Neural progenitor cell (in vitro differentiated cells): ENCODE results near the gene UACA. TPM values are rescaled to one million over a fixed set of nuclear protein-coding genes. Genes with fewer than 3 reads are reported as not detected.

Experiments used
- DNase-seq: peaks from one replicate; pipeline ENCODE4 v3.0.0-alpha.2; 2016; ENCODE audit warnings: low spot score
- H2AFZ ChIP-seq: fragments of 200-600 bp; sonication (generic); replicated peaks from 2 replicates; pipeline ENCODE4 v1.6.1; 2016; ENCODE audit warnings: antibody characterized with exemption
- H3F3A ChIP-seq: fragments of 200-600 bp; sonication (generic); 2 replicates; pipeline ENCODE4 v1.6.1; 2016; ENCODE audit warnings: antibody characterized with exemption, low read depth
- H3K27ac ChIP-seq: fragments of 200-600 bp; sonication (generic); 2 replicates; pipeline ENCODE4 v1.5.1; 2016; ENCODE audit warnings: mild to moderate bottlenecking
- H3K27me3 ChIP-seq: fragments of 200-600 bp; sonication (generic); 2 replicates; pipeline ENCODE4 v1.6.1; 2016; ENCODE audit warnings: mild to moderate bottlenecking, moderate library complexity
- H3K36me3 ChIP-seq: fragments of 200-600 bp; sonication (generic); 2 replicates; pipeline ENCODE4 v1.5.1; 2016
- H3K4me1 ChIP-seq: fragments of 200-600 bp; sonication (generic); 2 replicates; pipeline ENCODE4 v1.6.1; 2016; ENCODE audit warnings: mixed run types
- H3K4me2 ChIP-seq: fragments of 200-600 bp; sonication (generic); 2 replicates; pipeline ENCODE4 v1.6.1; 2016
- H3K4me3 ChIP-seq: fragments of 200-600 bp; sonication (generic); 2 replicates; pipeline ENCODE4 v1.5.1; 2016
- H3K79me2 ChIP-seq: fragments of 200-600 bp; sonication (generic); 2 replicates; pipeline ENCODE4 v1.6.1; 2016; ENCODE audit warnings: low read depth
- H3K9ac ChIP-seq: fragments of 200-600 bp; sonication (generic); 2 replicates; pipeline ENCODE4 v1.6.1; 2016
- H3K9me3 ChIP-seq: fragments of 200-600 bp; sonication (generic); 2 replicates; pipeline ENCODE4 v1.5.1; 2016; ENCODE audit warnings: low read depth
- H4K20me1 ChIP-seq: fragments of 200-600 bp; sonication (generic); 2 replicates; pipeline ENCODE4 v1.6.1; 2016; ENCODE audit warnings: low read depth
- H3K27ac Mint-ChIP-seq: 3 replicates; pipeline ENCODE4 v1.8.0; 2021; ENCODE audit warnings: mixed read lengths
- H3K27me3 Mint-ChIP-seq: 2 replicates; pipeline ENCODE4 v1.8.0; 2022; ENCODE audit warnings: low read depth, mild to moderate bottlenecking, inconsistent platforms, moderate library complexity, mixed read lengths; ENCODE audit not compliant: insufficient read depth
- H3K36me3 Mint-ChIP-seq: 3 replicates; pipeline ENCODE4 v1.8.0; 2021; ENCODE audit warnings: mixed read lengths
- H3K4me1 Mint-ChIP-seq: 3 replicates; pipeline ENCODE4 v1.8.0; 2021; ENCODE audit warnings: mixed read lengths
- H3K4me3 Mint-ChIP-seq: 3 replicates; pipeline ENCODE4 v1.8.0; 2021; ENCODE audit warnings: mild to moderate bottlenecking, moderate library complexity, mixed read lengths
- H3K9me3 Mint-ChIP-seq: 3 replicates; pipeline ENCODE4 v1.8.0; 2020; ENCODE audit warnings: mixed read lengths
- EZH2 ChIP-seq: fragments of 200-600 bp; sonication (generic); IDR thresholded peaks from 2 replicates; pipeline ENCODE4 v1.6.1; 2017; ENCODE audit warnings: antibody characterized with exemption, mild to moderate bottlenecking, moderate library complexity
- EZH2phosphoT487 ChIP-seq: fragments of 200-600 bp; sonication (generic); IDR thresholded peaks from 2 replicates; pipeline ENCODE4 v1.6.1; 2017; ENCODE audit warnings: antibody characterized with exemption
- total RNA-seq: library from RNA; depleted of rRNA; stranded (reverse); fragments of >200 nt; gene quantifications from 2 replicates; pipeline ENCODE4 v1.2.3, GENCODE V29; 2015; ENCODE audit warnings: low replicate concordance
- TF ChIP-seq, protein P1 (sequence below): fragments of 200-600 bp; sonication (generic); IDR thresholded peaks from 2 replicates; pipeline ENCODE4 v1.5.1; 2017; ENCODE audit warnings: antibody characterized with exemption, mild to moderate bottlenecking

UACA gene
- total RNA-seq, 1 donor from 2014 or later: 70.0 TPM

GRCh38 chr15:70690491-70691276 is 72.7 kb downstream of the UACA start:
- H3K9me3 ChIP-seq: no peaks in the 10 kb centered on the region
- H3K36me3 ChIP-seq: no peaks in the 10 kb centered on the region
- H3K4me3 ChIP-seq: no peak overlapping the region
- H3K4me1 Mint-ChIP-seq: no peaks in the 10 kb centered on the region
- H3K9ac ChIP-seq: no peak overlapping the region
- H3K4me2 ChIP-seq: no peak overlapping the region
- no peak overlapping the region for H2AFZ ChIP-seq
- no peak for DNase-seq
- no peak overlapping the region for H3K4me3 Mint-ChIP-seq
- no peak overlapping the region for H3K27ac Mint-ChIP-seq
- peaks cover 21% of the 10 kb centered on the region for H3K4me1 ChIP-seq
- no peaks in the 10 kb centered on the region for H3K9me3 Mint-ChIP-seq
- peaks cover 2% of the 10 kb centered on the region for H3F3A ChIP-seq
- H3K27me3 Mint-ChIP-seq: no peaks in the 10 kb centered on the region
- no peak overlapping the region for H3K27ac ChIP-seq
- H3K27me3 ChIP-seq: no peaks in the 10 kb centered on the region
- H3K36me3 Mint-ChIP-seq: peaks cover 2% of the 10 kb centered on the region
- H4K20me1 ChIP-seq: no peaks in the 10 kb centered on the region
- TF ChIP-seq EZH2phosphoT487 (no peak), EZH2 (no peak)
- TF ChIP-seq, protein P1, sequence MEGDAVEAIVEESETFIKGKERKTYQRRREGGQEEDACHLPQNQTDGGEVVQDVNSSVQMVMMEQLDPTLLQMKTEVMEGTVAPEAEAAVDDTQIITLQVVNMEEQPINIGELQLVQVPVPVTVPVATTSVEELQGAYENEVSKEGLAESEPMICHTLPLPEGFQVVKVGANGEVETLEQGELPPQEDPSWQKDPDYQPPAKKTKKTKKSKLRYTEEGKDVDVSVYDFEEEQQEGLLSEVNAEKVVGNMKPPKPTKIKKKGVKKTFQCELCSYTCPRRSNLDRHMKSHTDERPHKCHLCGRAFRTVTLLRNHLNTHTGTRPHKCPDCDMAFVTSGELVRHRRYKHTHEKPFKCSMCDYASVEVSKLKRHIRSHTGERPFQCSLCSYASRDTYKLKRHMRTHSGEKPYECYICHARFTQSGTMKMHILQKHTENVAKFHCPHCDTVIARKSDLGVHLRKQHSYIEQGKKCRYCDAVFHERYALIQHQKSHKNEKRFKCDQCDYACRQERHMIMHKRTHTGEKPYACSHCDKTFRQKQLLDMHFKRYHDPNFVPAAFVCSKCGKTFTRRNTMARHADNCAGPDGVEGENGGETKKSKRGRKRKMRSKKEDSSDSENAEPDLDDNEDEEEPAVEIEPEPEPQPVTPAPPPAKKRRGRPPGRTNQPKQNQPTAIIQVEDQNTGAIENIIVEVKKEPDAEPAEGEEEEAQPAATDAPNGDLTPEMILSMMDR: no peak
- H3K79me2 ChIP-seq: no peaks in the 10 kb centered on the region

DNA sequence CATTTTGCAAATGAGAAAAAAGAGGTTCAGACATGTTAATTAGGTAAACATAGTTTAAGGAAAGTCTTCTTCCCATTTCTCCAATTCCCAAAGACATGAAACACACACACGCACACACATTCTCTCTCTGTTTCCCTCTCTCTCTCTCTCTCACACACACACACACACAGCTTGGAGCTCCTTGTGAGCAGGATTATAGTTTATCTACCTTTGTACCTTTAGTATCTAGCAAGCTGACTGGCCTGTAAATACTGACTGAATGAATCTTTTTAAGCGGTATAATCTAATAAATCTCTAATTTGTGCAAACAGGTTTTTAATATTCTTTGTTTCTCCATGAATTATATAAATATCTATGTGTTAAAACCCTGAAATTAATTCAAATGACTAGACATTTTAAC is 73.3 kb downstream of the UACA start:
- Histone ChIP-seq H4K20me1 (no peaks in the 10 kb centered on the region), H2AFZ (no peak overlapping the region), H3K9ac (no peak overlapping the region), H3F3A (no peaks in the 10 kb centered on the region), H3K36me3 (no peaks in the 10 kb centered on the region), H3K4me1 (peaks cover 14% of the 10 kb centered on the region), H3K79me2 (no peaks in the 10 kb centered on the region), H3K9me3 (no peaks in the 10 kb centered on the region), H3K4me2 (no peak overlapping the region), H3K27ac (no peak overlapping the region), H3K4me3 (no peak overlapping the region), H3K27me3 (no peaks in the 10 kb centered on the region)
- DNase-seq: no peak
- Mint-ChIP-seq H3K27me3 (no peaks in the 10 kb centered on the region), H3K36me3 (peaks cover 2% of the 10 kb centered on the region), H3K4me3 (no peak overlapping the region), H3K4me1 (no peaks in the 10 kb centered on the region), H3K27ac (no peak overlapping the region), H3K9me3 (no peaks in the 10 kb centered on the region)
- TF ChIP-seq, protein P1: no peak
- no peak for TF ChIP-seq EZH2phosphoT487
- TF ChIP-seq EZH2: no peak

GRCh38 chr15:70687482-70687881 is 75.9 kb downstream of the UACA start:
- peaks cover 2% of the 10 kb centered on the region for H3K36me3 Mint-ChIP-seq
- H3K27me3 Mint-ChIP-seq: no peaks in the 10 kb centered on the region
- no peak overlapping the region for H3K27ac Mint-ChIP-seq
- no peak overlapping the region for H2AFZ ChIP-seq
- H3K27me3 ChIP-seq: no peaks in the 10 kb centered on the region
- H3K9me3 Mint-ChIP-seq: no peaks in the 10 kb centered on the region
- H4K20me1 ChIP-seq: no peaks in the 10 kb centered on the region
- H3K4me3 Mint-ChIP-seq: no peak overlapping the region
- H3K4me2 ChIP-seq: no peak overlapping the region
- no peaks in the 10 kb centered on the region for H3K4me1 ChIP-seq
- H3K4me1 Mint-ChIP-seq: no peaks in the 10 kb centered on the region
- no peaks in the 10 kb centered on the region for H3K36me3 ChIP-seq
- no peak for DNase-seq
- no peak for TF ChIP-seq EZH2
- TF ChIP-seq, protein P1: no peak
- TF ChIP-seq EZH2phosphoT487: no peak
- H3K27ac ChIP-seq: no peak overlapping the region
- H3K79me2 ChIP-seq: no peaks in the 10 kb centered on the region
- H3F3A ChIP-seq: no peaks in the 10 kb centered on the region
- no peak overlapping the region for H3K9ac ChIP-seq
- H3K9me3 ChIP-seq: no peaks in the 10 kb centered on the region
- H3K4me3 ChIP-seq: no peak overlapping the region
